Choroid plexus epithelial cell (primary cell): ENCODE data around the gene PLA2G2D.
A peak's percentile ranks its signal among the peaks of the same experiment; 100 is the strongest.

Experiments
- DNase-seq: peaks from one replicate; pipeline ENCODE4 v3.0.0-alpha.2; 2010; ENCODE audit warnings: low read depth
- H3K4me3 ChIP-seq: 2 replicates; pipeline ENCODE4 v1.5.1; 2011; ENCODE audit warnings: low read depth, mild to moderate bottlenecking, control low read depth, low read length, moderate library complexity
- TF ChIP-seq, protein P1 (sequence below): conservative IDR thresholded peaks from 2 replicates; pipeline ENCODE4 v1.5.1; 2011; ENCODE audit warnings: low read depth, mild to moderate bottlenecking, control low read depth, inconsistent platforms, low read length, moderate library complexity

Gene PLA2G2D

DNA sequence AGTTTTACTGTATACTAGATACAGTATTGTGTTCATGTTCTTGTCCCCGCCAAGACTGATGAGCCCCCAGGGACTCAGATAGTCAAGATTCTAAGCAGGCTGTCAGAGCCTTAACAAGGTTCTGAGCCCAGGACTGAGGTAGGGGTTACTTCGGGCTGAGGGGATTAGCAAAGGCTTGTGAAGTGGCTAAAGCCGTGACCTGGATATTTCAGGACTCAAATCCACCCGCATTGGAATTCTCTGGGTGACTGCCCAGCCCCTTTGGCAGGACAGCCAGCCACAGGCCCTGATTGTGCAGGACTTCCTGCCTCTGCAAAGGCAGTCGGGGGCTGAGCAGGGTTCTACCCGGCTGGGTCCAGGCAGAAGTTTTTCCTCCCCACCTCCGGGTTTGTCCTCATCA is 49.5 kb downstream of the PLA2G2D start, which contains the start of gene PLA2G5:
TSS of gene PLA2G5 (plus strand) at position 321 of the 400 bp plus-strand sequence. CDS start 14,637 bp downstream, outside the sequence.
- DNase-seq: no peak
- TF ChIP-seq, protein P1, sequence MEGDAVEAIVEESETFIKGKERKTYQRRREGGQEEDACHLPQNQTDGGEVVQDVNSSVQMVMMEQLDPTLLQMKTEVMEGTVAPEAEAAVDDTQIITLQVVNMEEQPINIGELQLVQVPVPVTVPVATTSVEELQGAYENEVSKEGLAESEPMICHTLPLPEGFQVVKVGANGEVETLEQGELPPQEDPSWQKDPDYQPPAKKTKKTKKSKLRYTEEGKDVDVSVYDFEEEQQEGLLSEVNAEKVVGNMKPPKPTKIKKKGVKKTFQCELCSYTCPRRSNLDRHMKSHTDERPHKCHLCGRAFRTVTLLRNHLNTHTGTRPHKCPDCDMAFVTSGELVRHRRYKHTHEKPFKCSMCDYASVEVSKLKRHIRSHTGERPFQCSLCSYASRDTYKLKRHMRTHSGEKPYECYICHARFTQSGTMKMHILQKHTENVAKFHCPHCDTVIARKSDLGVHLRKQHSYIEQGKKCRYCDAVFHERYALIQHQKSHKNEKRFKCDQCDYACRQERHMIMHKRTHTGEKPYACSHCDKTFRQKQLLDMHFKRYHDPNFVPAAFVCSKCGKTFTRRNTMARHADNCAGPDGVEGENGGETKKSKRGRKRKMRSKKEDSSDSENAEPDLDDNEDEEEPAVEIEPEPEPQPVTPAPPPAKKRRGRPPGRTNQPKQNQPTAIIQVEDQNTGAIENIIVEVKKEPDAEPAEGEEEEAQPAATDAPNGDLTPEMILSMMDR: no peak
- H3K4me3 ChIP-seq: no peak within 1 kb of the TSS

DNA sequence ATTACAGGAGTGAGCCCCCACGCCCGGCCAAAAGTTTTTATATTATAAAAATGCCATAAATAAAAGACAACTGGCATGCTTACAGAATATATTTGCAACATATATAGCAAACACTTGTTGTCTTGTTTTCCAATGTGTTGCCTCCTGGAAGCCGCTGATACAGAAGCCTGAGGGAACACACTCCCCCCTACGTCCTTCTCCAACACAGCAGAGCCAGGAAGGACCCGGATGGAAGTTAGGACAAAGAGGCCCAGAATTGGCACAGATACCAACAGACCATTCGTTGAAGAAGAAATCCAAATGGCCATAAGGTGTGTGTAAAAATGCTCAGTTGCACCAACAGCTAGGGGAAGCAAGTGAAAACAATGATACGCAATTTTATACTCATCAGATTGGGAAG is 50.6 kb downstream of the PLA2G2D start:
- TF ChIP-seq, protein P1: no peak
- H3K4me3 ChIP-seq: no peak overlapping the region

GRCh38 chr1:20063861-20064292 is 55.5 kb downstream of the PLA2G2D start:
- DNase-seq: peak; percentile 5
- no peak overlapping the region for H3K4me3 ChIP-seq

More for the DNA sequence above, 50.6 kb downstream of the PLA2G2D start:
- DNase-seq: no peak

More at GRCh38 chr1:20063861-20064292, 55.5 kb downstream of the PLA2G2D start:
- TF ChIP-seq, protein P1: no peak
